HCT116 (cell line): ENCODE data around the gene UBR3.

Source experiments
- CBX3 ChIP-seq: IDR thresholded peaks from 2 replicates; pipeline ENCODE4 v1.6.1; 2012; ENCODE audit warnings: low read depth
- CEBPB ChIP-seq: IDR thresholded peaks from 2 replicates; pipeline ENCODE4 v1.6.1; 2012; ENCODE audit warnings: low read depth
- EZH2 ChIP-seq: fragments of 200-600 bp; sonication (generic); IDR thresholded peaks from 2 replicates; pipeline ENCODE4 v1.6.1; 2017; ENCODE audit warnings: antibody characterized with exemption, mixed run types
- EZH2phosphoT487 ChIP-seq: fragments of 200-600 bp; IDR thresholded peaks from 2 replicates; pipeline ENCODE4 v1.6.1; 2018; ENCODE audit warnings: antibody characterized with exemption, borderline replicate concordance
- POLR2A ChIP-seq: IDR thresholded peaks from 2 replicates; pipeline ENCODE4 v1.7.0; 2011; ENCODE audit warnings: borderline replicate concordance; ENCODE audit not compliant: insufficient read depth, insufficient read length; ENCODE audit errors: extremely low read depth
- POLR2AphosphoS5 ChIP-seq: IDR thresholded peaks from 2 replicates; pipeline ENCODE4 v1.6.1; 2011; ENCODE audit warnings: mild to moderate bottlenecking, low read depth, low read length, moderate library complexity
- RAD21 ChIP-seq: IDR thresholded peaks from 2 replicates; pipeline ENCODE4 v1.6.1; 2012; ENCODE audit warnings: low read depth, mild to moderate bottlenecking
- SP1 ChIP-seq: IDR thresholded peaks from 2 replicates; pipeline ENCODE4 v1.6.1; 2012; ENCODE audit warnings: low read depth
- YY1 ChIP-seq: IDR thresholded peaks from 2 replicates; pipeline ENCODE4 v1.6.1; 2011; ENCODE audit warnings: low read length, low read depth, moderate library complexity, mild to moderate bottlenecking; ENCODE audit not compliant: insufficient replicate concordance; ENCODE audit errors: extremely low read depth
- ZNF274 ChIP-seq: fragments of 200-500 bp; sonication (Bioruptor generic); IDR thresholded peaks from 2 replicates; pipeline ENCODE4 v1.6.1; 2014; ENCODE audit warnings: mild to moderate bottlenecking, low read depth, low read length, inconsistent platforms
- TF ChIP-seq, protein P1 (sequence below), 3 experiments: fragments of 200-600 bp in 1 of 3; sonication (generic) in 1 of 3; IDR thresholded peaks in 2 of 3; conservative IDR thresholded peaks in 1 of 3; 2 replicates each; pipeline ENCODE4 v1.5.1; 2012 to 2017; ENCODE audit warnings: low read depth in 2 of 3, low read length in 2 of 3, antibody characterized with exemption in 1 of 3, borderline replicate concordance in 1 of 3, control low read depth in 1 of 3, mild to moderate bottlenecking in 1 of 3, mixed read lengths in 1 of 3, mixed run types in 1 of 3, moderate library complexity in 1 of 3; ENCODE audit not compliant: insufficient read depth in 1 of 3
- TF ChIP-seq, protein P2 (sequence below): IDR thresholded peaks from 2 replicates; pipeline ENCODE4 v1.6.1; 2012
- TF ChIP-seq, protein P3 (sequence below): IDR thresholded peaks from 2 replicates; pipeline ENCODE4 v1.6.1; 2012
- TF ChIP-seq, protein P4 (sequence below): IDR thresholded peaks from 2 replicates; pipeline ENCODE4 v1.6.1; 2011; ENCODE audit warnings: mild to moderate bottlenecking, low read length, moderate library complexity; ENCODE audit not compliant: insufficient replicate concordance; ENCODE audit errors: extremely low read depth

DNA sequence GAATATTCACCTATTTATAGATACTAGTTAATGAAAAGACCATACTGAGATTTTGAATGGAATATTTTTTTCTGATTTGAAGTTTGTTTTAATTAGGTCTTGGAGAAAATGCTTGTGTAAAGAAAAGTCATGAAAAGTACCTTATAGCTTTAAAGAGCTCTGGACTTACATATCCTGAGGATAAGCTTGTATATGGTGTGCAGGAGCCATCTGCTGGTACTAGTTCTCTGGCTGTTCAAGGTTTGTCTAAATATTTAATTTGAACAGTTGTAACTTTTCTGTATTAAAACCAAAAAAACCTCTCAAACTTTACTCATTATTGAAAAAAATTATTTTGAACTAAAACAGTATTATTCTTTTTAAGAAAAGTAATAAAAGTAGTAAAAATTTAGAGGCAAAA is 50.1 kb downstream of the UBR3 start:
- TF ChIP-seq CEBPB (no peak), ZNF274 (no peak), RAD21 (peak; percentile 54), CBX3 (no peak), SP1 (no peak), POLR2AphosphoS5 (no peak), EZH2phosphoT487 (no peak), EZH2 (no peak), YY1 (no peak), POLR2A (no peak)
- TF ChIP-seq, protein P1, sequence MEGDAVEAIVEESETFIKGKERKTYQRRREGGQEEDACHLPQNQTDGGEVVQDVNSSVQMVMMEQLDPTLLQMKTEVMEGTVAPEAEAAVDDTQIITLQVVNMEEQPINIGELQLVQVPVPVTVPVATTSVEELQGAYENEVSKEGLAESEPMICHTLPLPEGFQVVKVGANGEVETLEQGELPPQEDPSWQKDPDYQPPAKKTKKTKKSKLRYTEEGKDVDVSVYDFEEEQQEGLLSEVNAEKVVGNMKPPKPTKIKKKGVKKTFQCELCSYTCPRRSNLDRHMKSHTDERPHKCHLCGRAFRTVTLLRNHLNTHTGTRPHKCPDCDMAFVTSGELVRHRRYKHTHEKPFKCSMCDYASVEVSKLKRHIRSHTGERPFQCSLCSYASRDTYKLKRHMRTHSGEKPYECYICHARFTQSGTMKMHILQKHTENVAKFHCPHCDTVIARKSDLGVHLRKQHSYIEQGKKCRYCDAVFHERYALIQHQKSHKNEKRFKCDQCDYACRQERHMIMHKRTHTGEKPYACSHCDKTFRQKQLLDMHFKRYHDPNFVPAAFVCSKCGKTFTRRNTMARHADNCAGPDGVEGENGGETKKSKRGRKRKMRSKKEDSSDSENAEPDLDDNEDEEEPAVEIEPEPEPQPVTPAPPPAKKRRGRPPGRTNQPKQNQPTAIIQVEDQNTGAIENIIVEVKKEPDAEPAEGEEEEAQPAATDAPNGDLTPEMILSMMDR (IDR thresholded peaks at IDR 0.05 in 2 of 3, conservative IDR thresholded peaks at IDR 0.05 in 1 of 3; ENCODE audit: borderline replicate concordance in 1 of 3, insufficient read depth in 1 of 3, low read depth in 2 of 3, low read length in 2 of 3) = peak in 1 of 3 experiments; percentile 43; a peak in 2 of 6 replicates
- TF ChIP-seq, protein P2, sequence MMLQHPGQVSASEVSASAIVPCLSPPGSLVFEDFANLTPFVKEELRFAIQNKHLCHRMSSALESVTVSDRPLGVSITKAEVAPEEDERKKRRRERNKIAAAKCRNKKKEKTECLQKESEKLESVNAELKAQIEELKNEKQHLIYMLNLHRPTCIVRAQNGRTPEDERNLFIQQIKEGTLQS = no peak
- TF ChIP-seq, protein P3, sequence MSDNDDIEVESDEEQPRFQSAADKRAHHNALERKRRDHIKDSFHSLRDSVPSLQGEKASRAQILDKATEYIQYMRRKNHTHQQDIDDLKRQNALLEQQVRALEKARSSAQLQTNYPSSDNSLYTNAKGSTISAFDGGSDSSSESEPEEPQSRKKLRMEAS = no peak
- TF ChIP-seq, protein P4, sequence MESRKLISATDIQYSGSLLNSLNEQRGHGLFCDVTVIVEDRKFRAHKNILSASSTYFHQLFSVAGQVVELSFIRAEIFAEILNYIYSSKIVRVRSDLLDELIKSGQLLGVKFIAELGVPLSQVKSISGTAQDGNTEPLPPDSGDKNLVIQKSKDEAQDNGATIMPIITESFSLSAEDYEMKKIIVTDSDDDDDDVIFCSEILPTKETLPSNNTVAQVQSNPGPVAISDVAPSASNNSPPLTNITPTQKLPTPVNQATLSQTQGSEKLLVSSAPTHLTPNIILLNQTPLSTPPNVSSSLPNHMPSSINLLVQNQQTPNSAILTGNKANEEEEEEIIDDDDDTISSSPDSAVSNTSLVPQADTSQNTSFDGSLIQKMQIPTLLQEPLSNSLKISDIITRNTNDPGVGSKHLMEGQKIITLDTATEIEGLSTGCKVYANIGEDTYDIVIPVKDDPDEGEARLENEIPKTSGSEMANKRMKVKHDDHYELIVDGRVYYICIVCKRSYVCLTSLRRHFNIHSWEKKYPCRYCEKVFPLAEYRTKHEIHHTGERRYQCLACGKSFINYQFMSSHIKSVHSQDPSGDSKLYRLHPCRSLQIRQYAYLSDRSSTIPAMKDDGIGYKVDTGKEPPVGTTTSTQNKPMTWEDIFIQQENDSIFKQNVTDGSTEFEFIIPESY = no peak
